Caco-2 (cell line): ENCODE measurements around the gene TOMM70. TPM values are rescaled to one million over a fixed set of nuclear protein-coding genes. Genes with fewer than 3 reads are reported as not detected.
"Not testable (repeated sequence)": the region's sequence is repeated elsewhere in the genome, so short reads cannot be mapped to it uniquely, and the experiment has no call there.

Source experiments
- BruUV-seq: library from RNA; stranded (reverse); fragments of 400-500 nt; replicated peaks from 2 replicates; lab custom pipeline; 2021; lab: Mats Ljungman, UMichigan
- CTCF ChIA-PET: fragments of 300-600 bp; sonication (Branson Sonifier 250); formaldehyde crosslinking; loops from one replicate; lab custom pipeline; 2022; ENCODE audit warnings: antibody characterized with exemption; lab: Charles Lee
- POLR2A ChIA-PET: fragments of 300-600 bp; sonication (Branson Sonifier 250); formaldehyde crosslinking; loops from one replicate; lab custom pipeline; 2022; ENCODE audit warnings: antibody characterized with exemption; lab: Charles Lee
- DNase-seq, 2 experiments: peaks; one replicate each; pipeline versions ENCODE4 v3.0.0 to v3.0.0-alpha.2; 2020 to 2022
- H3K27me3 ChIP-seq: replicated peaks from 2 replicates; pipeline ENCODE4 v1.6.0; 2011; ENCODE audit warnings: low read length; ENCODE audit not compliant: control insufficient read depth, insufficient read depth
- H3K36me3 ChIP-seq: 2 replicates; pipeline ENCODE4 v1.5.1; 2011; ENCODE audit warnings: low read length; ENCODE audit not compliant: control insufficient read depth, insufficient read depth
- H3K4me1 ChIP-seq: fragments of 250-450 bp; sonication (Bioruptor Pico); 2 replicates; pipeline ENCODE4 v1.5.1; 2020; ENCODE audit warnings: mild to moderate bottlenecking
- H3K4me3 ChIP-seq: 2 replicates; pipeline ENCODE4 v1.5.1; 2011; ENCODE audit warnings: low read depth, mild to moderate bottlenecking, control low read depth, low read length
- H3K9me3 ChIP-seq: fragments of 250-450 bp; sonication (Bioruptor Pico); 2 replicates; pipeline ENCODE4 v1.5.1; 2020; ENCODE audit warnings: mild to moderate bottlenecking, moderate library complexity
- H3K27ac Mint-ChIP-seq: one replicate; pipeline ENCODE4 v1.8.0; 2022; ENCODE audit warnings: mixed read lengths; ENCODE audit not compliant: unreplicated experiment
- H3K27me3 Mint-ChIP-seq: one replicate; pipeline ENCODE4 v1.8.0; 2022; ENCODE audit warnings: mixed read lengths; ENCODE audit not compliant: insufficient read depth, unreplicated experiment
- H3K36me3 Mint-ChIP-seq: one replicate; pipeline ENCODE4 v1.8.0; 2022; ENCODE audit warnings: mild to moderate bottlenecking, mixed read lengths; ENCODE audit not compliant: insufficient read depth, unreplicated experiment
- H3K4me1 Mint-ChIP-seq: one replicate; pipeline ENCODE4 v1.8.0; 2022; ENCODE audit warnings: low read depth, mixed read lengths; ENCODE audit not compliant: unreplicated experiment
- H3K4me3 Mint-ChIP-seq: one replicate; pipeline ENCODE4 v1.8.0; 2022; ENCODE audit warnings: mild to moderate bottlenecking, moderate library complexity, mixed read lengths; ENCODE audit not compliant: unreplicated experiment
- H3K9me3 Mint-ChIP-seq: one replicate; pipeline ENCODE4 v1.8.0; 2022; ENCODE audit warnings: mixed read lengths; ENCODE audit not compliant: unreplicated experiment
- CTCF ChIP-seq, 2 experiments: fragments of 200-600 bp in 1 of 2; IDR thresholded peaks; 1 replicate in 1 of 2; 2 replicates in 1 of 2; pipeline versions ENCODE4 v1.5.1 to v1.8.0; 2011 to 2022; ENCODE audit warnings: antibody characterized with exemption in 1 of 2, control low read depth in 1 of 2, inconsistent platforms in 1 of 2, low read depth in 1 of 2, low read length in 1 of 2, mild to moderate bottlenecking in 1 of 2, moderate library complexity in 1 of 2; ENCODE audit not compliant: insufficient read depth in 1 of 2, severe bottlenecking in 1 of 2, unreplicated experiment in 1 of 2
- intact Hi-C: fragments of 100-400 bp; cut with micrococcal nuclease; formaldehyde crosslinking; loops from one replicate; pipeline ENCODE4 v1.10.0; 2022; ENCODE audit not compliant: unreplicated experiment
- total RNA-seq: library from RNA; stranded (reverse); gene quantifications from 2 replicates; pipeline ENCODE4 v1.2.3, GENCODE V29; 2022

TOMM70 gene
- total RNA-seq, 1 experiment from 2014 or later: 50.7 TPM

- no peaks in the 10 kb centered on the region for H3K9me3 Mint-ChIP-seq
- intact Hi-C loops: no loop called here
- peaks cover 22% of the 10 kb centered on the region for H3K4me1 Mint-ChIP-seq
- no peak overlapping the region for H3K4me3 Mint-ChIP-seq
- H3K36me3 ChIP-seq: no peaks in the 10 kb centered on the region
- H3K27me3 ChIP-seq: no peaks in the 10 kb centered on the region
- no peaks in the 10 kb centered on the region for H3K27me3 Mint-ChIP-seq
- BruUV-seq: no TSS peak
- peaks cover 19% of the 10 kb centered on the region for H3K4me1 ChIP-seq
- no peak for TF ChIP-seq CTCF (IDR thresholded peaks at IDR 0.05; ENCODE audit: insufficient read depth in 1 of 2, low read depth in 1 of 2, low read length in 1 of 2, severe bottlenecking in 1 of 2, unreplicated experiment in 1 of 2)
- H3K36me3 Mint-ChIP-seq: peaks cover 28% of the 10 kb centered on the region
- CTCF ChIA-PET: no interaction called here
- H3K9me3 ChIP-seq: no peaks in the 10 kb centered on the region
- no peak overlapping the region for H3K4me3 ChIP-seq
- DNase-seq: no peak
- POLR2A ChIA-PET: no interaction called here
- H3K27ac Mint-ChIP-seq: no peak overlapping the region
Observed at GRCh38 chr3:100331660-100332059, 69.2 kb downstream of the TOMM70 start.

GRCh38 chr3:100330651-100331050 lies 70.2 kb downstream of the TOMM70 start:
- Mint-ChIP-seq H3K27me3 (no peaks in the 10 kb centered on the region), H3K27ac (no peak overlapping the region), H3K4me1 (peaks cover 17% of the 10 kb centered on the region), H3K9me3 (no peaks in the 10 kb centered on the region), H3K4me3 (no peak overlapping the region), H3K36me3 (peaks cover 29% of the 10 kb centered on the region)
- ChIA-PET POLR2A (no interaction called here), CTCF (interaction anchor here (0.6 kb wide), 1 partner anchor 250 kb away, joined by 3 read pairs; no protein-coding TSS in a partner anchor)
- Histone ChIP-seq H3K36me3 (no peaks in the 10 kb centered on the region), H3K9me3 (no peaks in the 10 kb centered on the region), H3K4me1 (peaks cover 13% of the 10 kb centered on the region), H3K27me3 (no peaks in the 10 kb centered on the region), H3K4me3 (no peak overlapping the region)
- BruUV-seq: no TSS peak
- intact Hi-C loops: no loop called here
- TF ChIP-seq CTCF (IDR thresholded peaks at IDR 0.05; ENCODE audit: insufficient read depth in 1 of 2, low read depth in 1 of 2, low read length in 1 of 2, severe bottlenecking in 1 of 2, unreplicated experiment in 1 of 2): no peak
- peak; percentile 11 to 45 for DNase-seq

GRCh38 chr3:100329800-100330489 lies 70.9 kb downstream of the TOMM70 start:
- POLR2A ChIA-PET: no interaction called here
- TF ChIP-seq CTCF (IDR thresholded peaks at IDR 0.05; ENCODE audit: insufficient read depth in 1 of 2, low read depth in 1 of 2, low read length in 1 of 2, severe bottlenecking in 1 of 2, unreplicated experiment in 1 of 2): no peak
- Mint-ChIP-seq H3K36me3 (peaks cover 24% of the 10 kb centered on the region), H3K27me3 (no peaks in the 10 kb centered on the region), H3K4me1 (peaks cover 17% of the 10 kb centered on the region), H3K4me3 (no peak overlapping the region), H3K9me3 (no peaks in the 10 kb centered on the region), H3K27ac (no peak overlapping the region)
- peaks cover 8% of the 10 kb centered on the region; the same call in 1 of the 2 replicates for H3K4me1 ChIP-seq
- DNase-seq: no peak
- H3K27me3 ChIP-seq: no peaks in the 10 kb centered on the region
- H3K9me3 ChIP-seq: no peaks in the 10 kb centered on the region
- CTCF ChIA-PET: interaction anchor here (0.6 kb wide), 1 partner anchor 251 kb away, joined by 3 read pairs; no protein-coding TSS in a partner anchor
- no TSS peak for BruUV-seq
- H3K36me3 ChIP-seq: no peaks in the 10 kb centered on the region
- H3K4me3 ChIP-seq: no peak overlapping the region
- intact Hi-C loops: no loop called here

- H3K4me3 ChIP-seq, DNase-seq, POLR2A ChIA-PET, H3K27me3 Mint-ChIP-seq, H3K4me1 ChIP-seq, CTCF ChIA-PET, intact Hi-C loops, H3K27ac Mint-ChIP-seq, H3K27me3 ChIP-seq, H3K9me3 ChIP-seq, BruUV-seq, H3K36me3 ChIP-seq, H3K4me3 Mint-ChIP-seq, H3K9me3 Mint-ChIP-seq: not testable (repeated sequence)
- Mint-ChIP-seq H3K4me1 (peaks cover 17% of the 10 kb centered on the region), H3K36me3 (peaks cover 29% of the 10 kb centered on the region)
Observed at GRCh38 chr3:100327377-100327776, 73.5 kb downstream of the TOMM70 start.
